HCT116 (cell line): Measurements from ENCODE around the gene KRTAP4-6.

Experiments used
- MAX ChIP-seq: IDR thresholded peaks from 2 replicates; pipeline ENCODE4 v1.6.1; 2012
- POLR2A ChIP-seq: IDR thresholded peaks from 2 replicates; pipeline ENCODE4 v1.7.0; 2011; ENCODE audit warnings: borderline replicate concordance; ENCODE audit not compliant: insufficient read depth, insufficient read length; ENCODE audit errors: extremely low read depth
- POLR2AphosphoS5 ChIP-seq: IDR thresholded peaks from 2 replicates; pipeline ENCODE4 v1.6.1; 2011; ENCODE audit warnings: mild to moderate bottlenecking, low read depth, low read length, moderate library complexity
- RAD21 ChIP-seq: IDR thresholded peaks from 2 replicates; pipeline ENCODE4 v1.6.1; 2012; ENCODE audit warnings: low read depth, mild to moderate bottlenecking
- SIN3A ChIP-seq: IDR thresholded peaks from 2 replicates; pipeline ENCODE4 v1.6.1; 2012; ENCODE audit warnings: low read depth
- TF ChIP-seq, protein P1 (sequence below), 3 experiments: fragments of 200-600 bp in 1 of 3; sonication (generic) in 1 of 3; IDR thresholded peaks in 2 of 3; conservative IDR thresholded peaks in 1 of 3; 2 replicates each; pipeline ENCODE4 v1.5.1; 2012 to 2017; ENCODE audit warnings: low read depth in 2 of 3, low read length in 2 of 3, antibody characterized with exemption in 1 of 3, borderline replicate concordance in 1 of 3, control low read depth in 1 of 3, mild to moderate bottlenecking in 1 of 3, mixed read lengths in 1 of 3, mixed run types in 1 of 3, moderate library complexity in 1 of 3; ENCODE audit not compliant: insufficient read depth in 1 of 3
- TF ChIP-seq, protein P2 (sequence below): IDR thresholded peaks from 2 replicates; pipeline ENCODE4 v1.6.1; 2012; ENCODE audit warnings: low read depth

DNA sequence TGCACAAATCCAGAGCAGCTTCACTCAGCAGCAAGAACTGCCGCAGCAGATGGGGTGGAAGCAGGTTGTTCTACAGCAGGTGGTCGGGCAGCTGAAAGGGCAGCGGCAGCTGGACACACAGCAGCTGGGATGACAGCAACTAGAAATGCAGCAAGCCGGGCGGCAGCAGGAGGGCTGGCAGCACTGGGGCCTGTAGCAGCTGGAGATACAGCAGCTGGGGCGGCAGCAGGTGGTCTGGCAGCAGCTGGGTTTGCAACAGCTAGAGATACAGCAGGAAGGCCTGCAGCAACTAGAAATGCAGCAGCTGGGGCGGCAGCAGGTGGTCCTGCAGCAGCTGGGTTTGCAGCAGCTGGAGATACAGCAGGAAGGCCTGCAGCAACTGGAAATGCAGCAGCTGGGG, 27.2 kb upstream of the KRTAP4-6 start:
- TF ChIP-seq, protein P1, sequence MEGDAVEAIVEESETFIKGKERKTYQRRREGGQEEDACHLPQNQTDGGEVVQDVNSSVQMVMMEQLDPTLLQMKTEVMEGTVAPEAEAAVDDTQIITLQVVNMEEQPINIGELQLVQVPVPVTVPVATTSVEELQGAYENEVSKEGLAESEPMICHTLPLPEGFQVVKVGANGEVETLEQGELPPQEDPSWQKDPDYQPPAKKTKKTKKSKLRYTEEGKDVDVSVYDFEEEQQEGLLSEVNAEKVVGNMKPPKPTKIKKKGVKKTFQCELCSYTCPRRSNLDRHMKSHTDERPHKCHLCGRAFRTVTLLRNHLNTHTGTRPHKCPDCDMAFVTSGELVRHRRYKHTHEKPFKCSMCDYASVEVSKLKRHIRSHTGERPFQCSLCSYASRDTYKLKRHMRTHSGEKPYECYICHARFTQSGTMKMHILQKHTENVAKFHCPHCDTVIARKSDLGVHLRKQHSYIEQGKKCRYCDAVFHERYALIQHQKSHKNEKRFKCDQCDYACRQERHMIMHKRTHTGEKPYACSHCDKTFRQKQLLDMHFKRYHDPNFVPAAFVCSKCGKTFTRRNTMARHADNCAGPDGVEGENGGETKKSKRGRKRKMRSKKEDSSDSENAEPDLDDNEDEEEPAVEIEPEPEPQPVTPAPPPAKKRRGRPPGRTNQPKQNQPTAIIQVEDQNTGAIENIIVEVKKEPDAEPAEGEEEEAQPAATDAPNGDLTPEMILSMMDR (IDR thresholded peaks at IDR 0.05 in 2 of 3, conservative IDR thresholded peaks at IDR 0.05 in 1 of 3; ENCODE audit: borderline replicate concordance in 1 of 3, insufficient read depth in 1 of 3, low read depth in 2 of 3, low read length in 2 of 3) = no peak
- TF ChIP-seq MAX = no peak
- TF ChIP-seq SIN3A = no peak
- TF ChIP-seq POLR2A = no peak
- no peak for TF ChIP-seq POLR2AphosphoS5
- TF ChIP-seq RAD21 = no peak
- TF ChIP-seq, protein P2, sequence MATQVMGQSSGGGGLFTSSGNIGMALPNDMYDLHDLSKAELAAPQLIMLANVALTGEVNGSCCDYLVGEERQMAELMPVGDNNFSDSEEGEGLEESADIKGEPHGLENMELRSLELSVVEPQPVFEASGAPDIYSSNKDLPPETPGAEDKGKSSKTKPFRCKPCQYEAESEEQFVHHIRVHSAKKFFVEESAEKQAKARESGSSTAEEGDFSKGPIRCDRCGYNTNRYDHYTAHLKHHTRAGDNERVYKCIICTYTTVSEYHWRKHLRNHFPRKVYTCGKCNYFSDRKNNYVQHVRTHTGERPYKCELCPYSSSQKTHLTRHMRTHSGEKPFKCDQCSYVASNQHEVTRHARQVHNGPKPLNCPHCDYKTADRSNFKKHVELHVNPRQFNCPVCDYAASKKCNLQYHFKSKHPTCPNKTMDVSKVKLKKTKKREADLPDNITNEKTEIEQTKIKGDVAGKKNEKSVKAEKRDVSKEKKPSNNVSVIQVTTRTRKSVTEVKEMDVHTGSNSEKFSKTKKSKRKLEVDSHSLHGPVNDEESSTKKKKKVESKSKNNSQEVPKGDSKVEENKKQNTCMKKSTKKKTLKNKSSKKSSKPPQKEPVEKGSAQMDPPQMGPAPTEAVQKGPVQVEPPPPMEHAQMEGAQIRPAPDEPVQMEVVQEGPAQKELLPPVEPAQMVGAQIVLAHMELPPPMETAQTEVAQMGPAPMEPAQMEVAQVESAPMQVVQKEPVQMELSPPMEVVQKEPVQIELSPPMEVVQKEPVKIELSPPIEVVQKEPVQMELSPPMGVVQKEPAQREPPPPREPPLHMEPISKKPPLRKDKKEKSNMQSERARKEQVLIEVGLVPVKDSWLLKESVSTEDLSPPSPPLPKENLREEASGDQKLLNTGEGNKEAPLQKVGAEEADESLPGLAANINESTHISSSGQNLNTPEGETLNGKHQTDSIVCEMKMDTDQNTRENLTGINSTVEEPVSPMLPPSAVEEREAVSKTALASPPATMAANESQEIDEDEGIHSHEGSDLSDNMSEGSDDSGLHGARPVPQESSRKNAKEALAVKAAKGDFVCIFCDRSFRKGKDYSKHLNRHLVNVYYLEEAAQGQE = no peak
